ENCODE results near the gene NLRP9.

The NLRP9 gene

GRCh38 chr19:55695511-55696290 lies 42.5 kb downstream of the NLRP9 start:
- DNase-seq (ENCODE audit: low read depth, low spot score), result no peak
- H3K4me3 ChIP-seq (ENCODE audit: insufficient read length, low read depth), result no peak overlapping the region
- no peak for TF ChIP-seq ZNF274 (IDR thresholded peaks at IDR 0.05; ENCODE audit: low read depth, low read length)
- no peak for TF ChIP-seq YY1 (IDR thresholded peaks at IDR 0.05; ENCODE audit: insufficient read depth, insufficient read length)
- no peak for TF ChIP-seq SUZ12 (IDR thresholded peaks at IDR 0.05; ENCODE audit: extremely low read depth, insufficient read depth, insufficient read length)
- H3K27me3 ChIP-seq (ENCODE audit: insufficient read depth, insufficient read length), result no peaks in the 10 kb centered on the region
- H3K4me1 ChIP-seq (ENCODE audit: insufficient read depth, insufficient read length), result no peaks in the 10 kb centered on the region
- no peaks in the 10 kb centered on the region for H3K9me3 ChIP-seq (ENCODE audit: insufficient read depth, low read length)
- no peak overlapping the region for H3K9ac ChIP-seq (ENCODE audit: insufficient read length, low read depth)
- peaks cover 71% of the 10 kb centered on the region for H3K36me3 ChIP-seq (ENCODE audit: insufficient read depth, insufficient read length, low read length)

- no peak for TF ChIP-seq SUZ12 (IDR thresholded peaks at IDR 0.05; ENCODE audit: extremely low read depth, insufficient read depth, insufficient read length)
- no peak for DNase-seq (ENCODE audit: low read depth, low spot score)
- no peak overlapping the region for H3K4me3 ChIP-seq (ENCODE audit: insufficient read length, low read depth)
- H3K36me3 ChIP-seq (ENCODE audit: insufficient read depth, insufficient read length, low read length), result peaks cover 75% of the 10 kb centered on the region
- H3K9ac ChIP-seq (ENCODE audit: insufficient read length, low read depth), result no peak overlapping the region
- no peaks in the 10 kb centered on the region for H3K9me3 ChIP-seq (ENCODE audit: insufficient read depth, low read length)
- H3K27me3 ChIP-seq (ENCODE audit: insufficient read depth, insufficient read length), result no peaks in the 10 kb centered on the region
- H3K4me1 ChIP-seq (ENCODE audit: insufficient read depth, insufficient read length), result no peaks in the 10 kb centered on the region
These were observed 43.3 kb downstream of the NLRP9 start for GRCh38 chr19:55694656-55695491.

GRCh38 chr19:55694241-55694655 lies 44.0 kb downstream of the NLRP9 start:
- no peak for DNase-seq (ENCODE audit: low read depth, low spot score)
- TF ChIP-seq SUZ12 (IDR thresholded peaks at IDR 0.05; ENCODE audit: extremely low read depth, insufficient read depth, insufficient read length), result no peak
- TF ChIP-seq YY1 (IDR thresholded peaks at IDR 0.05; ENCODE audit: insufficient read depth, insufficient read length), result no peak
- TF ChIP-seq ZNF274 (IDR thresholded peaks at IDR 0.05; ENCODE audit: low read depth, low read length), result no peak
- no peak overlapping the region for H3K4me3 ChIP-seq (ENCODE audit: insufficient read length, low read depth)
- peaks cover 77% of the 10 kb centered on the region for H3K36me3 ChIP-seq (ENCODE audit: insufficient read depth, insufficient read length, low read length)
- no peaks in the 10 kb centered on the region for H3K4me1 ChIP-seq (ENCODE audit: insufficient read depth, insufficient read length)
- H3K27me3 ChIP-seq (ENCODE audit: insufficient read depth, insufficient read length), result no peaks in the 10 kb centered on the region
- H3K9ac ChIP-seq (ENCODE audit: insufficient read length, low read depth), result no peak overlapping the region
- H3K9me3 ChIP-seq (ENCODE audit: insufficient read depth, low read length), result no peaks in the 10 kb centered on the region

GRCh38 chr19:55693336-55693974 lies 44.7 kb downstream of the NLRP9 start:
- Histone ChIP-seq H3K9ac (ENCODE audit: insufficient read length, low read depth) (no peak overlapping the region), H3K4me3 (ENCODE audit: insufficient read length, low read depth) (no peak overlapping the region), H3K36me3 (ENCODE audit: insufficient read depth, insufficient read length, low read length) (peaks cover 82% of the 10 kb centered on the region), H3K9me3 (ENCODE audit: insufficient read depth, low read length) (no peaks in the 10 kb centered on the region), H3K27me3 (ENCODE audit: insufficient read depth, insufficient read length) (no peaks in the 10 kb centered on the region), H3K4me1 (ENCODE audit: insufficient read depth, insufficient read length) (no peaks in the 10 kb centered on the region)
- DNase-seq (ENCODE audit: low read depth, low spot score), result no peak
- TF ChIP-seq YY1 (IDR thresholded peaks at IDR 0.05; ENCODE audit: insufficient read depth, insufficient read length) (no peak), SUZ12 (IDR thresholded peaks at IDR 0.05; ENCODE audit: extremely low read depth, insufficient read depth, insufficient read length) (no peak), ZNF274 (IDR thresholded peaks at IDR 0.05; ENCODE audit: low read depth, low read length) (no peak)

- Histone ChIP-seq H3K27me3 (ENCODE audit: insufficient read depth, insufficient read length) (no peaks in the 10 kb centered on the region), H3K36me3 (ENCODE audit: insufficient read depth, insufficient read length, low read length) (peaks cover 79% of the 10 kb centered on the region), H3K9ac (ENCODE audit: insufficient read length, low read depth) (no peak overlapping the region), H3K9me3 (ENCODE audit: insufficient read depth, low read length) (no peaks in the 10 kb centered on the region), H3K4me3 (ENCODE audit: insufficient read length, low read depth) (no peak overlapping the region), H3K4me1 (ENCODE audit: insufficient read depth, insufficient read length) (peaks cover 3% of the 10 kb centered on the region)
- TF ChIP-seq YY1 (IDR thresholded peaks at IDR 0.05; ENCODE audit: insufficient read depth, insufficient read length) (no peak), SUZ12 (IDR thresholded peaks at IDR 0.05; ENCODE audit: extremely low read depth, insufficient read depth, insufficient read length) (no peak), ZNF274 (IDR thresholded peaks at IDR 0.05; ENCODE audit: low read depth, low read length) (no peak)
- DNase-seq (ENCODE audit: low read depth, low spot score), result no peak
These were observed 45.5 kb downstream of the NLRP9 start for GRCh38 chr19:55692681-55693081.

- no peak overlapping the region for H3K9ac ChIP-seq (ENCODE audit: insufficient read length, low read depth)
- H3K36me3 ChIP-seq (ENCODE audit: insufficient read depth, insufficient read length, low read length), result peaks cover 77% of the 10 kb centered on the region
- peaks cover 3% of the 10 kb centered on the region for H3K4me1 ChIP-seq (ENCODE audit: insufficient read depth, insufficient read length)
- no peak overlapping the region for H3K4me3 ChIP-seq (ENCODE audit: insufficient read length, low read depth)
- H3K9me3 ChIP-seq (ENCODE audit: insufficient read depth, low read length), result no peaks in the 10 kb centered on the region
- TF ChIP-seq YY1 (IDR thresholded peaks at IDR 0.05; ENCODE audit: insufficient read depth, insufficient read length) (no peak), SUZ12 (IDR thresholded peaks at IDR 0.05; ENCODE audit: extremely low read depth, insufficient read depth, insufficient read length) (no peak), ZNF274 (IDR thresholded peaks at IDR 0.05; ENCODE audit: low read depth, low read length) (no peak)
- no peak for DNase-seq (ENCODE audit: low read depth, low spot score)
- H3K27me3 ChIP-seq (ENCODE audit: insufficient read depth, insufficient read length), result no peaks in the 10 kb centered on the region
These were observed 46.4 kb downstream of the NLRP9 start for GRCh38 chr19:55691561-55692481.

All from NT2/D1 (cell line).